Astrocyte (in vitro differentiated cells and primary cell): ENCODE results near the gene FOXL3. TPM values are rescaled to one million over a fixed set of nuclear protein-coding genes. Genes with fewer than 3 reads are reported as not detected.

Experiments used
- DNase-seq: peaks from one replicate; pipeline ENCODE4 v3.0.0-alpha.2; 2010; ENCODE audit warnings: low read depth
- FAIRE-seq: peaks from 2 replicates; lab custom pipeline; 2011; peaks lifted over from hg19 to GRCh38; lab: Jason Lieb, UNC
- H2AFZ ChIP-seq: 2 replicates; pipeline ENCODE4 v1.6.0; 2012; ENCODE audit warnings: low read depth, low read length, inconsistent platforms
- H3K27ac ChIP-seq: 2 replicates; pipeline ENCODE4 v1.5.1; 2011; ENCODE audit warnings: low read depth, low read length, inconsistent platforms
- H3K27me3 ChIP-seq: 2 replicates; pipeline ENCODE4 v1.6.0; 2011; ENCODE audit warnings: low read length, inconsistent platforms; ENCODE audit not compliant: insufficient read depth
- H3K36me3 ChIP-seq: 2 replicates; pipeline ENCODE4 v1.5.1; 2011; ENCODE audit warnings: low read length, inconsistent platforms; ENCODE audit not compliant: insufficient read depth
- H3K4me1 ChIP-seq: 2 replicates; pipeline ENCODE4 v1.5.1; 2011; ENCODE audit warnings: low read length, inconsistent platforms; ENCODE audit not compliant: insufficient read depth
- H3K4me2 ChIP-seq: 2 replicates; pipeline ENCODE4 v1.6.0; 2012; ENCODE audit warnings: low read length, inconsistent platforms
- H3K4me3 ChIP-seq: 2 replicates; pipeline ENCODE4 v1.5.1; 2011; ENCODE audit warnings: low read depth, mild to moderate bottlenecking, low read length, inconsistent platforms; ENCODE audit not compliant: insufficient read depth
- H3K79me2 ChIP-seq: 2 replicates; pipeline ENCODE4 v1.6.0; 2012; ENCODE audit warnings: mild to moderate bottlenecking, low read length, inconsistent platforms; ENCODE audit not compliant: insufficient read depth
- H3K9ac ChIP-seq: 2 replicates; pipeline ENCODE4 v1.6.0; 2012; ENCODE audit warnings: mild to moderate bottlenecking, low read length, inconsistent platforms
- H3K9me3 ChIP-seq: 2 replicates; pipeline ENCODE4 v1.5.1; 2012; ENCODE audit warnings: low read depth, mild to moderate bottlenecking, low read length, inconsistent platforms; ENCODE audit not compliant: insufficient read depth
- H4K20me1 ChIP-seq: 2 replicates; pipeline ENCODE4 v1.6.0; 2012; ENCODE audit warnings: low read length, inconsistent platforms; ENCODE audit not compliant: insufficient read depth
- H3K27ac Mint-ChIP-seq: one replicate; pipeline ENCODE4 v1.8.0; 2021; ENCODE audit warnings: mild to moderate bottlenecking, mixed read lengths; ENCODE audit not compliant: unreplicated experiment
- H3K27me3 Mint-ChIP-seq: one replicate; pipeline ENCODE4 v1.8.0; 2021; ENCODE audit warnings: low read depth, mixed read lengths; ENCODE audit not compliant: unreplicated experiment
- H3K36me3 Mint-ChIP-seq: one replicate; pipeline ENCODE4 v1.8.0; 2021; ENCODE audit warnings: low read depth, mixed read lengths; ENCODE audit not compliant: unreplicated experiment
- H3K4me1 Mint-ChIP-seq: one replicate; pipeline ENCODE4 v1.8.0; 2021; ENCODE audit warnings: low read depth, mixed read lengths; ENCODE audit not compliant: unreplicated experiment
- H3K4me3 Mint-ChIP-seq: one replicate; pipeline ENCODE4 v1.8.0; 2021; ENCODE audit warnings: mild to moderate bottlenecking, moderate library complexity, mixed read lengths; ENCODE audit not compliant: unreplicated experiment
- H3K9me3 Mint-ChIP-seq: one replicate; pipeline ENCODE4 v1.8.0; 2021; ENCODE audit warnings: mild to moderate bottlenecking, mixed read lengths; ENCODE audit not compliant: unreplicated experiment
- EZH2 ChIP-seq: IDR thresholded peaks from 2 replicates; pipeline ENCODE4 v1.6.1; 2012; ENCODE audit warnings: mild to moderate bottlenecking, low read length, inconsistent platforms; ENCODE audit not compliant: insufficient read depth
- total RNA-seq: library from RNA; stranded (reverse); gene quantifications from 2 replicates; pipeline ENCODE4 v1.2.1, GENCODE V29; 2021
- TF ChIP-seq, protein P1 (sequence below): IDR thresholded peaks from 2 replicates; pipeline ENCODE4 v1.5.1; 2011; ENCODE audit warnings: low read depth, mild to moderate bottlenecking, inconsistent platforms, low read length, moderate library complexity; ENCODE audit not compliant: insufficient read depth

Gene FOXL3
- total RNA-seq, 1 donor from 2014 or later, result not detected

DNA sequence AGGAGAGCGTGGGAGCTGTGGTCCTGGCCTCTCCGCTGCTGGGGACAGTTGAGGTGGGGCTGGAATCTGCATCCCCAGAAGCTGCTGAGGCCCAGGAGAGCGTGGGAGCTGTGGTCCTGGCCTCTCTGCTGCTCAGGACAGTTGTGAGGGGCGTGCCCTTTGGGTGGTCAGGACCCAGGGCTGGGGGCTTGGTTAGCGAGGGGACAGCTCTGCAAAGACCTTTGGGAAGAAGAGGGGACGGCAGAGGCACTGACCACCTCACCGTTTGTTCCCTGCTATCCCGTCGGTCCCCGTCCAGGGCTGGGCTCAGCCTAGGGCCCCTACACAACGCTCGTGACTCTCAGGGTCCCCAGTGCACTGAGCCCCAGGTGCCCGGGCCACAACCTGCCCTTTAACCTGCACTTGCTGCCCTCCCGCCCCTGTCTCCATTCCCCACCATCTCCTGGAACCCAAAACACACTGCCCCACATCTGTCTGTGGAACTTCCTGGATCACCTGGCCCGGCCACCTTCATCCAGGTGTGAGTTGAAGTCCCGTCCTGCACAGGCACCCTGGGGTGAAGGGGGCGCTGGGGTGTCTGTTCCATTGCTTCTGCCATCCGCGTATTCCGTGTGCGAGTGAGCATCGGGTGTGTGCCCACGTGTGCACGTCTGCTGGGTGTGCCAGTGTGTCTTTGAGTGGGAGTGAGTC lies 14.1 kb downstream of the FOXL3 start:
- Mint-ChIP-seq H3K27me3 (peaks cover 22% of the 10 kb centered on the region), H3K9me3 (peaks cover 8% of the 10 kb centered on the region), H3K4me1 (no peaks in the 10 kb centered on the region), H3K36me3 (no peaks in the 10 kb centered on the region), H3K4me3 (no peak overlapping the region), H3K27ac (no peak overlapping the region)
- DNase-seq (no peak), FAIRE-seq (no peak)
- no peaks in the 10 kb centered on the region for H3K79me2 ChIP-seq
- H2AFZ ChIP-seq, result peak overlapping the region; percentile 41
- H3K9me3 ChIP-seq, result no peaks in the 10 kb centered on the region
- no peak overlapping the region for H3K27ac ChIP-seq
- H3K4me2 ChIP-seq, result no peak overlapping the region
- H3K4me1 ChIP-seq, result no peaks in the 10 kb centered on the region
- TF ChIP-seq, protein P1, sequence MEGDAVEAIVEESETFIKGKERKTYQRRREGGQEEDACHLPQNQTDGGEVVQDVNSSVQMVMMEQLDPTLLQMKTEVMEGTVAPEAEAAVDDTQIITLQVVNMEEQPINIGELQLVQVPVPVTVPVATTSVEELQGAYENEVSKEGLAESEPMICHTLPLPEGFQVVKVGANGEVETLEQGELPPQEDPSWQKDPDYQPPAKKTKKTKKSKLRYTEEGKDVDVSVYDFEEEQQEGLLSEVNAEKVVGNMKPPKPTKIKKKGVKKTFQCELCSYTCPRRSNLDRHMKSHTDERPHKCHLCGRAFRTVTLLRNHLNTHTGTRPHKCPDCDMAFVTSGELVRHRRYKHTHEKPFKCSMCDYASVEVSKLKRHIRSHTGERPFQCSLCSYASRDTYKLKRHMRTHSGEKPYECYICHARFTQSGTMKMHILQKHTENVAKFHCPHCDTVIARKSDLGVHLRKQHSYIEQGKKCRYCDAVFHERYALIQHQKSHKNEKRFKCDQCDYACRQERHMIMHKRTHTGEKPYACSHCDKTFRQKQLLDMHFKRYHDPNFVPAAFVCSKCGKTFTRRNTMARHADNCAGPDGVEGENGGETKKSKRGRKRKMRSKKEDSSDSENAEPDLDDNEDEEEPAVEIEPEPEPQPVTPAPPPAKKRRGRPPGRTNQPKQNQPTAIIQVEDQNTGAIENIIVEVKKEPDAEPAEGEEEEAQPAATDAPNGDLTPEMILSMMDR, result no peak
- TF ChIP-seq EZH2, result no peak
- H4K20me1 ChIP-seq, result no peaks in the 10 kb centered on the region
- H3K9ac ChIP-seq, result no peak overlapping the region
- no peaks in the 10 kb centered on the region for H3K36me3 ChIP-seq
- H3K4me3 ChIP-seq, result no peak overlapping the region
- no peaks in the 10 kb centered on the region for H3K27me3 ChIP-seq

DNA sequence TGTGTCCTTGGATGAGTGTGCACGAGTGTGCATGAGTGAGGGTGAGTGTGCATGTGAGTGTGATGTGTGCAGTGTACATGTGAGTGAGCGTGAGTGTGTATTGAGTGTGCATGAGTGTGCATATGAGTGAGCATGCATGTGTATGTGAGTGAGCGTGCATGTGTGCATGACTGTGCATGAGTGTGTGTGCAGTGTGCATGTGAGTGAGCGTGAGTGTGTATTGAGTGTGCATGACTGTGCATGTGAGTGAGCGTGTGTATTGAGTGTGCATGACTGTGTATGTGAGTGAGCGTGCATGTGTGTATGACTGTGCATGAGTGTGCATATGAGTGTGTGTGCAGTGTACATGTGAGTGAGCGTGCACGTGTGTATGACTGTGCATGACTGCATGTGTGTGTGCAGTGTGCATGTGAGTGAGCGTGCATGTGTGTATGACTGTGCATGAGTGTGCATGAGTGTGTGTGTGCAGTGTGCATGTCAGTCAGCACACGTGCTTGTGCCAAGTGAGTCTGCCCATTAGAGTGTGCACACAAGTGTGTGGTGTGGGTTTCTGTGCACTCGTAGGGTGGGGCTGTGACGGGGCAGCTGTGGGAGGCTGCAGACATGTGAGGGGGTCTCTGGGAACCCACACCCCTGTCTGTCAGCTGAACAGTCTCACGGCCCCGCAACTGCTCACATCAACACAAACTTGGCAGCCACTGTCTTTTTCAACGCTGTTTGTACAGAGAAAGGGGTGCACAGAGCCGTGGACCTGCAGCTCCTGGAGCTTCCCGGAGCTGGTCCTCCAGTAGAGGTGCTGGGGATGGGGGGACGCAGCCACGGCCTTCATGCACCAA lies 14.8 kb downstream of the FOXL3 start:
- Histone ChIP-seq H4K20me1 (no peaks in the 10 kb centered on the region), H3K9ac (no peak overlapping the region), H3K9me3 (no peaks in the 10 kb centered on the region), H3K4me2 (no peak overlapping the region), H3K79me2 (no peaks in the 10 kb centered on the region), H3K27ac (no peak overlapping the region), H3K4me1 (no peaks in the 10 kb centered on the region), H3K27me3 (no peaks in the 10 kb centered on the region), H3K36me3 (no peaks in the 10 kb centered on the region), H3K4me3 (no peak overlapping the region), H2AFZ (peak overlapping the region; percentile 41)
- DNase-seq, result no peak
- H3K4me1 Mint-ChIP-seq, result no peaks in the 10 kb centered on the region
- no peak for TF ChIP-seq EZH2
- TF ChIP-seq, protein P1, result no peak
- H3K9me3 Mint-ChIP-seq, result peaks cover 10% of the 10 kb centered on the region
- FAIRE-seq, result no peak
- peaks cover 14% of the 10 kb centered on the region for H3K27me3 Mint-ChIP-seq
- no peaks in the 10 kb centered on the region for H3K36me3 Mint-ChIP-seq
- no peak overlapping the region for H3K27ac Mint-ChIP-seq
- no peak overlapping the region for H3K4me3 Mint-ChIP-seq
